ENCODE measurements around the gene OPN4.
A peak's percentile ranks its signal among the peaks of the same experiment; 100 is the strongest.

The OPN4 gene

DNA sequence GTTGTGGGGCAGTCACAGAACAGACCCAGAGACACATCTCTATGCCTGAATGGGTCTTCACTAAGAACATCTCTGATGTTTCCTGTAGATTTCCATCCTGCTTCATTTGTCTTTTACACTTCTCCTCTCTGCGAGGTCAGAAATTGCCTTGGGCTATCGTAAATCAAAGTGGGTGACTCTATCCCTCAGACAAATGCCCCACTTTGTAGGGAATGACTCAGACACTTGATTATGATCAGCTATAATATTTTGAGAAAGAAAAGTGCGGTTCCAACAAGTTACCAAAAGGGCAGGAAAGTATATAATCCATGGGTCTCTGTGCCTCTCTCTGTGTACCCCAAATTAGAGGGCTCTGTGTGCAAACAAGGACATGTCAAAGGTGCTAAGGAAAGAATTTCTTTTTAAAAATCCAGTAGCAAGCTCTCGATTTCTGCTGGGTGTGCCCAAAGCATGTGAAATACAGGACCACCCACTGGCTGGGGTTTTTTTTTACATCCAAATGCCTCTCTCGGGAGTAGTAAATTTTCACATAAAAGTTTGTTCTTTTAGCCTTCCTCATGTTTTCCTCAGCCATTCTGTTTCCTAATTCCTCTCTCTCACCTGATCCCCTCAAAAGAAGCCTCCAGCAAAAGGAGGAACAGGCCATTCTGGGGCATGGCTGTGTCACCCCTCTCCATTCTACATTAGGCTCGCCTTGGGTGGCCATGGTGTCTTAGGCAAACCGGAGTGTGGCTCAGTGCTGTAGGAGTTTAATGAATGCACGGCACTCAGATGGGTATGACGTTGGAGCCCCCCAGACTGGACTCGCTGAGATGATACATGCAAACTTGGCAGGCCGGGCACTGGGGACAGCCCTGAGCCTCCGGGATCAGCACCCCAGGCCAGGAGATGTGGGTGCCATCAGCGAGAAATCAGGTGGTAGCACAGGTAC is 6.3 kb upstream of the OPN4 start:
- no peak for DNase-seq (ENCODE audit: low read depth, low spot score)

DNA sequence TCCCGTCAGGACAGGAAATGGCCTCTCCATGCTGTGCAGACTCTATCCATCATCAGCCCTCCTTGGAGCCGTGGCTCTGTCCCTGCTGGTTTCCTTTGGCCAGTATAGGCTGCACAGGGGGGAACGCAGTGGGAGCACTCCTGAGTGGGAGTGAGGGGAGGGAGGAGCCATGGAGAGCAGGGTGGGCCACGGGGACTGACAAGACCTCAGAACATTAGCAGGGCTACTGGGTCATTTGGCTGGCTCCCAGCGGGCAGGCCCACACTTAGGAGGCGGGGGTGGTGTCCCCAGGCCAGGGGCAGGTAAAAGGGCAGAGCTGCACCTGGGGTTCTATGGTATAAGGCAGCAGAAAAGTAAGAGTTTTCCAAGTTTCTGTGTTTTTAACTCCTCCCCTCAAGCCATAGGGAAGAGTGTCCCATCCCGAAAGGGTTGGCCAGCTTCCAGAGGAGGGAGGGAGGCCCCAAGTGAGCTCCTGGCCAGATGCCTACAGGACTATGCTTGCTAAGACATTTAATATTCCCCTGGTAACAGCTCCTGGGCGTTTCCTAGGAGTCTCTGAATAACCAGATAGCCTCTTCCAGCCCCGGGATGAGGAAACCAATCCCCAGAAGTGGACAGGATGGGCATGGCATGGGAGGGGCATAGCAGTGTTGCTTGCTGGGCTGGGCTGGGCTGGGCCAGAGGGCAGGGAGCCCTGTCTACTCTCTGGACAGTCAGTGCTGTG is 5.5 kb upstream of the OPN4 start:
- DNase-seq (ENCODE audit: low read depth, low spot score): peak; percentile 46

DNA sequence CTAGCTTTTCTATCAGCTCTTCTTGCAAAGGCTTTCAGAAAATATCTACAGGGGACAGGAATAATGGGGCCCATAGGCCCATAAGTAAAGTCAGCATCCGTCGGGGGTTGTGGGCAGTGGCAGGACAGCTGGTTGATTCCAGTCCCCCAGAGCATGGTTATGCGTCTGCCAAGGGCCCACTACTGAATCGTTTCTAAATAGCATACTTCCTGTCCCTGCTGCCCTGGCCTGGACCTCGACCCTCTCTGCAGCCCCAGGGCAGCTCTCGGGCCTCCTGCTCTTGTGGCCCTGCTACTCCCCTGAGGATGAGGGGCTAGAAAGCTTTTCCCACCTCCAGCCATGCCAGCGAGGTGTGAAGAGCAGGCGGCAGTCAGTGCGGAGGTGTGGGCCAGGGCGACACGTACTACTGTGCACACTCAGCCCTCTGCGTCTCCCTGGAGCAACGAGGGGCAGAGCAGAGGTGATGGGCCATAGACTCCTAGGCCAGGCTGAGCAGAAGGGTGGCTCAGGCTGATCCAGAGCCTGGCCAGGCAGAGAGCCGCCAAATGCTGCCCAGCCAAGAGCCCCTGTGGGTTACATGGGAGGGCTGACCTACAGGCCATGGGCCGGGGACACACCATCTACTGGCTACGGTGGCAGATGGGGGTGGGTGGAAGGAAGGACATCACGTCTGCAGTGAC is 4.7 kb upstream of the OPN4 start:
- DNase-seq (ENCODE audit: low read depth, low spot score): no peak

DNA sequence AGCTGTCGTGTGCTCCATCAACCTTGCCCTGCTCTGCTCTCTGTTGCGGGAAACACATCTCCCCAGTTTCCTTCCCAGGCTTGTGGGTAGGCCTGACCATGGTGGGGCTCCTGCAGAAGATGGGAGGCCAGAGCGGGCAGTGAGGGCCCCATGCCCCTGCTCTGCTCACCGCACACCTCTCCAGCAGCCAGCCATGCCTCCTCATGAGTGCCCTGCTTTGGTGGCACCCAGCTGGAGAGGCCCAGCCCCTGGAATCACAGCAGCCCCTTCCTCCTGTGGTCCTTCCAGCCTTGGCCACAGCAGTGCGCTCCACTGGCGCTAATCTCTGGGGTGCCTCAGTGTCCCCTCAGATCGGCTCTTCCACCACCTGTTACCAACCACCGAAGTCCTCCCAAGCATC is 4.2 kb upstream of the OPN4 start:
- DNase-seq (ENCODE audit: low read depth, low spot score): no peak

DNA sequence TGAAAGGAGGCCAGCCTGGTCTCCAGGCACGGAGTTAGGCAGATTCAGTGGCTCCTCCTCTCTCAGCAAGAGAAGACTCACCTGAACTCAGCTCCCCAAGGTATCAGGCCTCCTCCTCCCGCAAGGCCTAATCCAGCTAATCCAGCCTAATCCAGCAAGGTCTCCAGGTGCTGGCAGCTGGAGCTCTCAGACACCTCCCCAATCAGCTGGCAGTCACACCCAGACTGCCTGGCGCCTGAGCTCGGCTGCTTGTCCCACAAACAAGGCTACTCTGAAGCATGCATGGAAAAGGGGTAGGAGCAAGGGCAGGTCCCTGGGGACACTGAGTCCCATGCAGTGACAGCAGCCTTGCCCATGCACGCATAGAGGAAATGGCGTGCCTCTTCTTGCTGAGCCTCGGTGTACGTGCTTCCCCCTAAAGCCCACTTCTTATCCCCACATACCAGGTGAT is 3.3 kb upstream of the OPN4 start:
- no peak for DNase-seq (ENCODE audit: low read depth, low spot score)

DNA sequence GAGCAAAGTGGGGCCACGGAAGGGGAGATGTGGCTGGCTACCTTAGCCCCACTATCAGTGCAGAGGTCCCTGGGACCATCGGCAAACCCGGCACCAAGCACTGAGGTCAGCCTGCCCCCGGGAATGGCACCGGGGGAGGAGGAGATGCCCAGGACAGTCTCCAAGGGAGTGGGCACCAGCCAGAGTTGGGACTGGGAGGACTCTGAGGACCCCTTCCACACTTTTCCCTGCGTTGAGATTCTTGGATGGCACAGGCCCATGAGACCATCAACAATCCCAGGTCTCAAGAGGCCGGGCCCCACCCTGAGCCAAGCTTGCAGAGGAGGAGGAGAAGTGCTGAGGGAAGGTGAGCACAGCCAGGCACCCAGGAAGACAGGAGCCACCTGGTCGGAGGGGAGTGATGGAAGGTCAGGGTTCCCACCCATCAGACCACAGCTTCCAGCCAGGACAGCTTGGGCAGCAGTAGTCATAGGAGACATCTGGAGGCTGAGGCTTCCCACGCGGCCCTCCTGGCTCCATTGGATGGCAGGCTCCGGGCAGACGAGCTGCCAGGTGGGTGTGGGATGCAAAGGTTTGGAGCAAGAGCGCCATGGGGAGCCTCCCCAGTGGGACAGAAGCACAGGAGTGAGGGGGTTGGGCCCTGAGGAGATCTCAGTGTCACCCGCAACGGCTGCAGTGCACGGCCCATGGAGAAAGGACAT is 2.6 kb upstream of the OPN4 start:
- DNase-seq (ENCODE audit: low read depth, low spot score): no peak

DNA sequence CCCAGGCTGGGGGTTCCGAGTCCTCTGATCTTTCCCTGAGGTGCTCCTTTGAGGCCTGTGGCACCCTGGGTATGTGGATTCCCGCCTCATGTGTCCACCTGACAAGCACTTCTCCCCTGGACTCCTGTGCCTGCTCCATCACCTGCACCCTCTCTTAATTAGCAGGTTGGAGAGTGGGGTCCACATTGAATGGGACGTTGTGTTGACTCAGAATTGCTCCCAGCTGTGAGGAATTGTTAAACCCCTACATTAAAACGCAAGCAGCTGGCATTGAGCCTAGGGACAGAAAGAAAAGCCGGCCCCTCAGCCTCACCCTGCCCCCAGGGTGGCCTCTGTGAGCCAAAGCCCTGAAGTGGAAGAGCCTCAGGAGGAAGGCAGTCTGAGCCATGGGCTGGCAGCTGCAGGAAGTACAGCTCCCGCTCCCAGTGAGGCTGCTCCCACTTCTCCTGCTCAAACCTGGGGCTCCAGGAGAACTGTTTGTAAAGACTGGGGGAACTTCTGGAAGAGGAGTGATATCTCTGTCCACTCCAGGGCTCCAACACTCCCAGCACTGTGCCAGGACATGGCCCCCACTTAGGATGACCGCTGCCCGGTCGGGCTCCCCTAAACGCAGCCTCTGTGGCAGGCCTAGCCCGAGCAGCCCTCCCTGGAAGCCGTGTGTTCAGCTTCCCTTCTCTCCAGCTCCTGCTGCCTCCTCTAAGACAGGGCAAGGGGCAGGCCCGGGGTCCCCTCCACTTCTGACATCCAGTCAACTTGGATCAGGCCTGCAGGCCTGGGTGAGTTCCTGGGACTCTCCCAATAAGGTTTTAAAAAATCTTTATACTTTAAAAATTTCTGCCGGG is 1.8 kb upstream of the OPN4 start:
- DNase-seq (ENCODE audit: low read depth, low spot score): no peak

DNA sequence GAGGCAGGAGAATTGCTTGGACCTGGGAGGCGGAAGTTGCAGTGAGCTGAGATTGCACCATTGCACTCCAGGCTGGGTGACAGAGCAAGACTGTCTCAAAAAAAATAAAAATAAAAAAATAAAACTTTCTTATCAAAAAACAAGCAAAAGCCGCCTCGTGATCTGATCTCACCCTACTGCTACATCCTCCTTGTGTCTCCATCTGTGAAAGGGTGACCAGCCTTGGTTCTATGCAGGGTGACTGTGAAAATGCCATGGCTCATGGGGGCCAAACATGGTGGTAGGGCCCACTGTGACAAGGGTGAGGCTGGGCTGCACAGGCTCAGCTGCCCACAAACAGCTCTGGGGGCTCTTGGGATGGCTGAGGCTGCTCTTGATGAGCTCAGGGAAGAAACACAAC is 968 bp upstream of the OPN4 start:
- DNase-seq (ENCODE audit: low read depth, low spot score): no peak

DNA sequence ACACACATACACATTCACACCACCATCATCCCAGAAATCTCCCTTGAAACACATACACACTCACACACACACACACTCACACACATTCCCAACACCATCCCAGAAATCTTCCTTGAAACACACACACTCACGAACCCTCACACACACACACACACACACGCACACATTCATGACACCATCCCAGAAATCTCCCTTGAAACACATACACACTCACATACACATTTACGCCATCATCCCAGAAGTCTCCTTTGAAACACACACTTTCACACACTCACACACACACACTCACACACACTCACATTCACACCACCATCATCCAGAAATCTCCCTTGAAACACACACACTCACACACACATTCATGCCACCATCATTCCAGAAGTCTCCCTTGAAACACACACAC is 360 bp upstream of the OPN4 start:
- DNase-seq (ENCODE audit: low read depth, low spot score): no peak

DNA sequence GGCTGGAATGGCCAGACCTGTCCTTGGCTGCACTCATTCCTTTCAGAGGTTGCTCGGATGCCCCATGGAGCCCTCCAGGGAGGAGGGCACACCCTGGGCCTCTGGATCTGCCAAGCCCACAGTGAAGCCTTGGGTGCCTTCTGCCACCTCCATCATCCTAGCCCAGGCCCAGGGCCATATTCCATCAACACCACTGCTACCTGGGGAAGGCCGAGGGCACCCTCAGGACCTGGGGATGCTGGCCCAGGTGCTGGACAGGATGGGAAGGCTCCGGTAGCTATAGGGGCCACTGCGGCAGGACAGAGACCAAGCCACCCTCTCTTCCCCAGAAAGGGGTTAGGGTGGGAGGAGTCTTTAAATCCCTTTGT is 810 bp downstream of the OPN4 start:
- DNase-seq (ENCODE audit: low read depth, low spot score): no peak

DNA sequence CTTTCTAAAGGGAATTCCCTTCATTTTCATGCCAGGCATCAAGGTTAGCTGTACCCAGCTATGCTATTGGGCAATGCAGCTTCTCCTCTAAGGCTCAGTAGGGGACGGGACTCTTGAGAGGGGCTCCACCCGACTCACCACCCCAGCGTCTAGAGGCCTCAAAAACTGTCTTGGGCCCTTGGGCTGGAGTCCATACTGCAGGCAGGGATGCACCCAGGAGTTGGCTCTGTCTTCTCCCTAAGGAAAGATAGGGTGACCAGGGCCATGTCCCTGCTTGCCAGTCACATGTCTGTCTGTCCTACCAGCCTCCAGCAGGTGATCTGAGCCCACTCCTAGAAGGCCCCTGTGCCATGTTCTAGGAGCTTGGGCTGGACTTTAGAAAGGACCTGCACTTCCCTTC is 1.2 kb downstream of the OPN4 start:
- DNase-seq (ENCODE audit: low read depth, low spot score): no peak

DNA sequence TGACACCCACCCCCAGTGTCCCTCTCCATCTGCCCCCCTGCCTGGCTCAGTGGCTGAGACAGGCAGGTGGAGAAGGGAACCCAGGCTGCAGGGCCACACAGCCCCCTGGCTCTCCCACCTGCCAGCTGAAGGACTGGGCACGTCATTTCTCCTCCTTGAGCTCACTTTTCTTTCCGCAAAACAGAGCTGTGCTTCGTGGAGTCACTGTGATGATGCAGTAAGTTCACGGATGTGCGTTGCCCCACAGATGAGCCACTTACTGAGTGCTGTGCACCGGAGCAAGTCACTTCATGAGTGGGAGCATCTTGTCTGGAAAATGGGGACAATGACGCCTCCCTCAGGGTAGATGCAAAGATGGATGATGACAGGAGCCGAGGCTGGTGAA is 2.7 kb downstream of the OPN4 start:
- DNase-seq (ENCODE audit: low read depth, low spot score): no peak

DNA sequence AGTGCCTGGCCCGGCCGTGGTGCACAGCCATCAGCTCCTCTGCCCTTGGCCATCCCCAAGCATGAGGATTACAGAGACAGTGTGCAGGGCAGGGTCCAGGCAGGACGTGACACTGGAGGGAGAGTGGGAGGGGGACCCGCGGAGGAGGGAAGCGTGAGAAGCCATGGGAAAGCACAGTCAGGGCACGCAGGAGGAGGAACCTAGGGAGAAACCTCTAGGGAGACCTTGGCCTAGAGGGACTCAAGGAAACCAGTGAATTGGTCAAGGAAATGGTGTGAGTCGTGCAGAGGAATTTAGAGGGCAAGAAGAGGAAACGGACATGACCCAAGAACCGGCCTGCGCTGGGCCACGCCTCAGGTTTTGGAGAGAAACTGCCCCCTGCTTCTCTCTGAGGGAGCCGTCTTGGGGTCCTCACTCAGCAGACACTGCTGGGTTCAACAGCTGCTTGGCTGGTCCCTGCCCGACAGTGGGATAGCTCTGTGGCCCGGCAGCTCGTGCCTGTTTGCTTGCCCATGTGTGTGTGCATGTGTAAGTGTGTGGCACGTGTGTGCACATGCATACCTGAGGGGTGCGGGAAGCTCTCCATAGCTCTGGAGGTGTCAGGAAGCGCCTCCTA is 3.2 kb downstream of the OPN4 start:
- DNase-seq (ENCODE audit: low read depth, low spot score): no peak

DNA sequence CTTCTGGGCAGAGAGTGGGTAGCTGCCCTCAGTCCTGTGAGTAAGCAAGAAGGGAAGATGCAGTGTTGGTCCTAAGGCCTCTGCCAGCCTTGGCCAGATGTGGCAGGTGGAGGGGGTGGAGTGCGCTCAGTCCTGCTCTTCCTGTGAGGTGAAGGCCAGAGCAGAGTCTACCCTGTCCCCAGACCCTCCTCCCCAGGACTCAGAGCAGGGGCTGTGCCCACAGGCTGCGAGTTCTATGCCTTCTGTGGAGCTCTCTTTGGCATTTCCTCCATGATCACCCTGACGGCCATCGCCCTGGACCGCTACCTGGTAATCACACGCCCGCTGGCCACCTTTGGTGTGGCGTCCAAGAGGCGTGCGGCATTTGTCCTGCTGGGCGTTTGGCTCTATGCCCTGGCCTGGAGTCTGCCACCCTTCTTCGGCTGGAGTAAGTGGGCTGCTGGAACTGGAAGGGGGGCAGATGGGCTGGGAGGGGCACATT is 4.0 kb downstream of the OPN4 start:
- DNase-seq (ENCODE audit: low read depth, low spot score): no peak

DNA sequence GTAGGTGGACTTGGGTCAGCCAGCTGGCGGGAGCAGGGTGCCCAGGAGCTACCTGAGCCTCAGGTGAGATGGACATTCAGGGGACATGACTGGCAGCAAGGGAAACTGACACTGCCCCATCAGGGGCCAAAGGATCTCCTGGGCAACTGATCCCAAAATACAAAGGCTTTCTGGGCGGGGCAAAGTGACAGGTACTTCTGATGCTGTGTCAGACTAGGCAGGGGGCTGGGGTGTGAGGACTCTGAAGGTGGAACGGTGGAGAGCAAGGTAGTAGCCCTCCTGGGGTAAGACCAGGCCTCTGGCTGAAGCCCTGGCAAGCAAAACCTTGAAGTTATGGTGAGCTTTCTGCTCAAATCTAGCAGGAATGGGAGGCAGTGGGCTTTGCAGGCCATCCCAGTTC is 4.4 kb downstream of the OPN4 start:
- DNase-seq (ENCODE audit: low read depth, low spot score): no peak

DNA sequence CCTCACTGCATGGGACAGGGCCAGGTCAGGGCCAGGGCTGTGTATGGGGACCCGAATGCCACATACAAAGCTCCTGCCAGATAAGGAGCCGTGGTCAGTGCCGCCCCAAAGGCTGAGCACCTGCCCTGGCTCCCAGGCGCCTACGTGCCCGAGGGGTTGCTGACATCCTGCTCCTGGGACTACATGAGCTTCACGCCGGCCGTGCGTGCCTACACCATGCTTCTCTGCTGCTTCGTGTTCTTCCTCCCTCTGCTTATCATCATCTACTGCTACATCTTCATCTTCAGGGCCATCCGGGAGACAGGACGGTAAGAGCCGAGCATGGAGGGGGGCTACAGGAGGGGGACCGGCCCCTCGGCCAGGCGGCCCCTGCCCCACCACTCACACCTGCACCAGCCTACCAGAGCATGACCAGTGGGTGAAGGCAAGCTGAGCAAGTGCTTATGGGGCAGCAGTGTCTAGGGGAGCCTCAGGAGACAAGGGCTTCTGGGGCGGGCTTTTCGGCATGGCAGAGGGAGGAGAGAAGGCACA is 4.9 kb downstream of the OPN4 start:
- DNase-seq (ENCODE audit: low read depth, low spot score): no peak

DNA sequence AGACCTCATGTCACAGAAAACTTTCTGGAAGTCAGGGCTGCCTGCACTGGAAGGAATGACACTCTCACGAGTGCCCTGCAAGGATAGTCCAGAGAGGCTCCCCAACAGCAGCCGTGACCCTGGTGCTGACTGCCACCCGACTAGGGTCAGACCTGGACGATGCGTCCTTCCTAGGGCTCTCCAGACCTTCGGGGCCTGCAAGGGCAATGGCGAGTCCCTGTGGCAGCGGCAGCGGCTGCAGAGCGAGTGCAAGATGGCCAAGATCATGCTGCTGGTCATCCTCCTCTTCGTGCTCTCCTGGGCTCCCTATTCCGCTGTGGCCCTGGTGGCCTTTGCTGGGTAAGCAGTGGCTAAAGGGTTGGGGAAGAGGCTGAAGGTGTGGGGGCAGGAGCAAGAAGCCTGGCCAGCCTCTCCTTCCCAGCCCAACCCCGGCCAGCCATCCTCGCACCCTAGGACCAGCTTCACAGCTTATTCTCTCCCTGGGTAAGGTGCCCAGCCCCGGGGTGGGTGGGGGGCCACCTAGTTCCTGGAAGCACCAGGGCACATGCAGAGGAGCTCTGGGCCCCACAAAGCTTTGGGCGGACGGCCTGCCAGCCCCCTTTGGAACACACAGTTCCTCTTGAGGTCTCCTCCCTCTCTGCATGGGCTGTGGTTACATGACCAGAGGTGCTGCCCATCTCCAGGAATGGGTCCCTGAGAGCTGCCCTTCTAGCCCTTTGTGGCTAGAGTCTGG is 5.5 kb downstream of the OPN4 start:
- DNase-seq (ENCODE audit: low read depth, low spot score): no peak

DNA sequence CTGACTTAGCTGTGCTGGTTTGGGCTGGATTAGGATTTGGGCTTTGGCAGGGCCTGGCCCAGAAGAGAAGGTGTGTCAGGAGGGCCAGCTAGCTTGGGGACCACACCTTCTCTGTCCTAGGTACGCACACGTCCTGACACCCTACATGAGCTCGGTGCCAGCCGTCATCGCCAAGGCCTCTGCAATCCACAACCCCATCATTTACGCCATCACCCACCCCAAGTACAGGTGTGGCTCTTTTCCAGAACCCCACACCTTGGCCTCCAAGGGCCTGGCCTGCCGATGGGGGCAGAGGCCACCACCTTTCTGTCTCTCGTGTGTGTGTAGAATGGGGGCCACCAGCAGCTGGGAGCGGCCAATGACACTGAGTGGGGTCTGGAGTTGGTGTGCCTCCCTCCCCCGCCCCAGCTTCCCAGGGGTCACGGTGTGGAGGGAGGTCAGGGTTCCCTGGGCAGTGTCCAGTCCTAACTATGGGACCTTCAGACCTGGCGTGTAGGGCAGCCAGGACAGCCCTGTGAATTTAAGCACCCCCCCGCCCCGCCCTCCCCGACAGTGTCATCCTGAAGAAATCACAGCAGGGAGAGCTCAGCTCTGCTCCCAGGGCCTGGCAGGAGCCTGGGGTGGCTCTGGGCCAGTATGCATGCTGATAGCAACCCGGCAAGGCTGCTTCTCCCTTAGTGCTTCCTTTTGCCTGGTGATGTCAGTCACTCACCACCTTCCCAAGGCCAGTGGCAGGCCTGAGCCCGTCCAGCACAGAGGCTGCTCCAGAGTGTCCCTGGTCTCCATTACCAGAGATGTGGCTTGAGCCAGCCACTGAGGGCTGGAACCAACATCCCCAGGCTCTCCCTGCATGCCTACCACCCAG is 7.0 kb downstream of the OPN4 start:
- no peak for DNase-seq (ENCODE audit: low read depth, low spot score)
